Activated CD4-positive, CD25-positive, alpha-beta regulatory T cell treated with anti-CD3 and anti-CD28 coated beads, Interleukin-2, amount 50 U/mL, for 24 hours (primary cell): Measurements from ENCODE around the gene PRKCE.
A peak's percentile ranks its signal among the peaks of the same experiment; 100 is the strongest.
"Not testable (repeated sequence)": the region's sequence is repeated elsewhere in the genome, so short reads cannot be mapped to it uniquely, and the experiment has no call there.

Experiments used
- ATAC-seq, 2 donors: fragments of 150-1000 bp; cut with Tn5 transposase; one replicate each; pipeline ENCODE4 v1.10.0; 2021; ENCODE audit warnings: mild to moderate bottlenecking in 1 of 2, moderate library complexity in 1 of 2

The PRKCE gene

GRCh38 chr2:45843136-45843535, 191.7 kb downstream of the PRKCE start:
- ATAC-seq = peak; percentile 21 to 41

- ATAC-seq = no peak
Measured at GRCh38 chr2:45844796-45845457, 193.5 kb downstream of the PRKCE start.

GRCh38 chr2:45845566-45845965, 194.1 kb downstream of the PRKCE start:
- ATAC-seq = no peak

GRCh38 chr2:45849491-45850283, 198.2 kb downstream of the PRKCE start:
- ATAC-seq = no peak

- no peak for ATAC-seq
Measured at GRCh38 chr2:45850558-45850957, 199.1 kb downstream of the PRKCE start.

- no peak for ATAC-seq
Measured at GRCh38 chr2:45851111-45851510, 199.6 kb downstream of the PRKCE start.

GRCh38 chr2:45851576-45852304, 200.3 kb downstream of the PRKCE start:
- no peak for ATAC-seq

- no peak for ATAC-seq
Measured at GRCh38 chr2:45852450-45853150, 201.1 kb downstream of the PRKCE start.

GRCh38 chr2:45855374-45855773, 203.9 kb downstream of the PRKCE start:
- no peak for ATAC-seq

- no peak for ATAC-seq
Measured at GRCh38 chr2:45856391-45857274, 205.2 kb downstream of the PRKCE start.

GRCh38 chr2:45857275-45857609, 205.8 kb downstream of the PRKCE start:
- no peak for ATAC-seq

GRCh38 chr2:45857867-45858520, 206.5 kb downstream of the PRKCE start:
- ATAC-seq = no peak

- ATAC-seq = not testable (repeated sequence)
Measured at GRCh38 chr2:45858872-45859271, 207.4 kb downstream of the PRKCE start.

GRCh38 chr2:45859682-45860081, 208.2 kb downstream of the PRKCE start:
- ATAC-seq = no peak

GRCh38 chr2:45860136-45861121, 209.0 kb downstream of the PRKCE start:
- ATAC-seq = peak in 1 of 2 donors; percentile 41

- peak in 1 of 2 donors; percentile 13 for ATAC-seq
Measured at GRCh38 chr2:45862843-45863242, 211.4 kb downstream of the PRKCE start.

- no peak for ATAC-seq
Measured at GRCh38 chr2:45864121-45864520, 212.6 kb downstream of the PRKCE start.

- ATAC-seq = no peak
Measured at GRCh38 chr2:45867349-45867748, 215.9 kb downstream of the PRKCE start.

- no peak for ATAC-seq
Measured at GRCh38 chr2:45867800-45868199, 216.3 kb downstream of the PRKCE start.

GRCh38 chr2:45869165-45869501, 217.7 kb downstream of the PRKCE start:
- ATAC-seq = no peak
